ENCODE data around the gene ABCB9.

GRCh38 chr12:122934722-122935121, 31.5 kb downstream of the ABCB9 start:
- TF ChIP-seq, protein P1, sequence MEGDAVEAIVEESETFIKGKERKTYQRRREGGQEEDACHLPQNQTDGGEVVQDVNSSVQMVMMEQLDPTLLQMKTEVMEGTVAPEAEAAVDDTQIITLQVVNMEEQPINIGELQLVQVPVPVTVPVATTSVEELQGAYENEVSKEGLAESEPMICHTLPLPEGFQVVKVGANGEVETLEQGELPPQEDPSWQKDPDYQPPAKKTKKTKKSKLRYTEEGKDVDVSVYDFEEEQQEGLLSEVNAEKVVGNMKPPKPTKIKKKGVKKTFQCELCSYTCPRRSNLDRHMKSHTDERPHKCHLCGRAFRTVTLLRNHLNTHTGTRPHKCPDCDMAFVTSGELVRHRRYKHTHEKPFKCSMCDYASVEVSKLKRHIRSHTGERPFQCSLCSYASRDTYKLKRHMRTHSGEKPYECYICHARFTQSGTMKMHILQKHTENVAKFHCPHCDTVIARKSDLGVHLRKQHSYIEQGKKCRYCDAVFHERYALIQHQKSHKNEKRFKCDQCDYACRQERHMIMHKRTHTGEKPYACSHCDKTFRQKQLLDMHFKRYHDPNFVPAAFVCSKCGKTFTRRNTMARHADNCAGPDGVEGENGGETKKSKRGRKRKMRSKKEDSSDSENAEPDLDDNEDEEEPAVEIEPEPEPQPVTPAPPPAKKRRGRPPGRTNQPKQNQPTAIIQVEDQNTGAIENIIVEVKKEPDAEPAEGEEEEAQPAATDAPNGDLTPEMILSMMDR (IDR thresholded peaks at IDR 0.05 in 2 of 3, conservative IDR thresholded peaks at IDR 0.05 in 1 of 3; ENCODE audit: borderline replicate concordance in 1 of 3, insufficient read depth in 1 of 3, low read depth in 2 of 3, low read length in 2 of 3), result no peak
- TF ChIP-seq POLR2A (IDR thresholded peaks at IDR 0.05; ENCODE audit: borderline replicate concordance, extremely low read depth, insufficient read depth, insufficient read length), result no peak
- no peak for TF ChIP-seq JUND (IDR thresholded peaks at IDR 0.05)
- no peak for TF ChIP-seq EZH2 (IDR thresholded peaks at IDR 0.05)
- TF ChIP-seq EZH2phosphoT487 (IDR thresholded peaks at IDR 0.05; ENCODE audit: borderline replicate concordance), result no peak
- TF ChIP-seq RAD21 (IDR thresholded peaks at IDR 0.05; ENCODE audit: low read depth), result no peak

All from HCT116 (cell line).